Measurements from ENCODE around the gene FNIP2. TPM values are rescaled to one million over a fixed set of nuclear protein-coding genes. Genes with fewer than 3 reads are reported as not detected.
A peak's percentile ranks its signal among the peaks of the same experiment; 100 is the strongest.

The FNIP2 gene
- total RNA-seq, 2 donors from 2014 or later = 31.1 to 39.8 TPM

DNA sequence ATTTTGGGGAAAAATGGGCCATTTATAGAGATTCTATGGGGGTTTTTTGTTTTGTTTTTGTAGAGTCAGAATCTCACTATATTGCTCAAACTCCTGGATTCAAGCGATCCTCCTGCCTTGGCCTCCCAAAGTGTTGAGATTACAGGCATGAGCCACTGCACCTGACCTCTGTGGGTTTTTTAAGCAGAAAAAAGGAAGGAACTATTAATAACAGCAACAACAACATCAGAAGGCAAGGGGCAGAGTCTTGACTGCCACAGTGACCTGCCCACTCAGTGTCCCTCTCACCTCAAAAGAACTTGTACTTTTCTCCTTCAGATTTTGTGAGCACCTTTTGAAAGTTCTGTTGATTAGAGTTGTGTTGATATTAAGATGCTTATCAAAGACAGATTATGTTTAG, 48.1 kb downstream of the FNIP2 start:
- TF ChIP-seq, protein P1, sequence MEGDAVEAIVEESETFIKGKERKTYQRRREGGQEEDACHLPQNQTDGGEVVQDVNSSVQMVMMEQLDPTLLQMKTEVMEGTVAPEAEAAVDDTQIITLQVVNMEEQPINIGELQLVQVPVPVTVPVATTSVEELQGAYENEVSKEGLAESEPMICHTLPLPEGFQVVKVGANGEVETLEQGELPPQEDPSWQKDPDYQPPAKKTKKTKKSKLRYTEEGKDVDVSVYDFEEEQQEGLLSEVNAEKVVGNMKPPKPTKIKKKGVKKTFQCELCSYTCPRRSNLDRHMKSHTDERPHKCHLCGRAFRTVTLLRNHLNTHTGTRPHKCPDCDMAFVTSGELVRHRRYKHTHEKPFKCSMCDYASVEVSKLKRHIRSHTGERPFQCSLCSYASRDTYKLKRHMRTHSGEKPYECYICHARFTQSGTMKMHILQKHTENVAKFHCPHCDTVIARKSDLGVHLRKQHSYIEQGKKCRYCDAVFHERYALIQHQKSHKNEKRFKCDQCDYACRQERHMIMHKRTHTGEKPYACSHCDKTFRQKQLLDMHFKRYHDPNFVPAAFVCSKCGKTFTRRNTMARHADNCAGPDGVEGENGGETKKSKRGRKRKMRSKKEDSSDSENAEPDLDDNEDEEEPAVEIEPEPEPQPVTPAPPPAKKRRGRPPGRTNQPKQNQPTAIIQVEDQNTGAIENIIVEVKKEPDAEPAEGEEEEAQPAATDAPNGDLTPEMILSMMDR (IDR thresholded peaks at IDR 0.05) = no peak
- TF ChIP-seq POLR2AphosphoS5 (IDR thresholded peaks at IDR 0.05) (no peak), POLR2A (IDR thresholded peaks at IDR 0.05) (no peak)
- no peak overlapping the region for H3K27ac ChIP-seq
- H3K4me1 ChIP-seq (replicated peaks) = peaks cover 7% of the 10 kb centered on the region
- H3K27me3 ChIP-seq (replicated peaks; ENCODE audit: insufficient read depth) = no peaks in the 10 kb centered on the region
- no peak for DNase-seq (ENCODE audit: low spot score)
- WGBS = 89% methylated on average over 1 of the region's 1 CpG
- H3K9me3 ChIP-seq = no peaks in the 10 kb centered on the region
- H3K4me3 ChIP-seq = no peak overlapping the region
- H3K36me3 ChIP-seq = no peaks in the 10 kb centered on the region
- intact Hi-C loops (cut with DNase I) = no loop called here

DNA sequence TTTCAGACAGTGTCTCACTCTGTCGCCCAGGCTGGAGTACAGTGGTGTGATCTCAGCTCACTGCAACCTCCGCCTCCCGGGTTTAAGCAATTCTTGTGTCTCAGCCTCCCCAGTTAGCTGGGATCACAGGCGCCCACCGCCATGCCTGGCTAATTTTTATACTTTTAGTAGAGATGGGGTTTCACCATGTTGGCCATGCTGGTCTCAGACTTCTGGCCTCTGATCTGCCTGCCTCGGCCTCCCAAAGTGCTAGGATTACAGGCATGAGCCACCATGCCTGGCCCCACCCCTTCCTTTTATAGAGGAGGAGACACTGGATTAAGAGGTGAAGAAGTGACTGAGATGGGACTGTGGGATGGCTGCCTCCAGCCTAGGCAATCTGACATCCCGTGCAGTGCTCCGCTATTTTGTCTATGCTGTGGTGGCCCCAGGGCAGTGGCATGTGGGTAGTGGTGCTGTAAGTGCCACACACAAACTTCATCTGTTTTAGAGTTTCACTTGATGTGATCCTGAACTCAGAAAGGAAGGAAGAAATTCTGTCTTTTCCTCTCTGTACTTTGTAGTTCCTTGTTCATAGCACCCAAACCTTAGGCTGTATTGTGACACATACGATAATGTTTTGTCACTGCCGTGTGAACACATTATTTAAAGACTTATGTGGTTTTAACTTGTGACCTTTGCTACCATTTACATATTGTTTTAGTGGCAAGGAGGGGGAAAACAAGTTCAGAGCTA, 48.9 kb downstream of the FNIP2 start:
- Histone ChIP-seq H3K27me3 (replicated peaks; ENCODE audit: insufficient read depth) (no peaks in the 10 kb centered on the region), H3K27ac (no peak overlapping the region), H3K4me3 (no peak overlapping the region), H3K9me3 (no peaks in the 10 kb centered on the region), H3K36me3 (no peaks in the 10 kb centered on the region), H3K4me1 (replicated peaks) (peaks cover 6% of the 10 kb centered on the region)
- TF ChIP-seq, protein P1 (IDR thresholded peaks at IDR 0.05) = no peak
- DNase-seq (ENCODE audit: low spot score) = no peak
- 92% methylated on average over 10 of the region's 10 CpGs for WGBS
- intact Hi-C loops (cut with DNase I) = no loop called here

DNA sequence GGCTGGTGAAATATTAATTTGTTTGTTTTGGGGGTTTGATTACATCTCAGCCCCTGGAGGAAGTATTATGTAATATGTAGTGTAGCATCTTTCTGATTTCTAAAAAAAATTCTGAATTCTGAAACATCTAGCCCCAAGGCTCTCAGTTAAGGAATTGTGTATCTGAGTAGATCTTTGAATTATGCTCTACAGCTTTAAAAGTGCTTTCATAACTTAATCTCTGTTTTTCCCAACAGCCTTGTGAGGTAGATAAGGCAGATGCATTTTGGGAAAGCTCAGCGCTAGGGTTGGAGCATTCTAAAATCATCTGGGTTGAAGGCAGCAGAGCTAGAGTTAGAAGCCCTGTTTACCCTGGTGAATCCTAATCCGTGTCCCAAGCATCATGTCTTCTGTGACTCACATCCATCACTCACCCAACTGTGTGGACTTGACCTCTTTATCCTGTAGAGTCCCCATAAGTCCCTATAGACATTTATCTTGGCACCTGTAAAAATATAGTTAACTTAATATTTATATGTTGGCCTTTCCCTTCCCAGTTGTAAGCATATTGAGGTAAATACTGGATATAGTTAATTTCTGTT, 49.8 kb downstream of the FNIP2 start:
- Histone ChIP-seq H3K27ac (no peak overlapping the region), H3K36me3 (no peaks in the 10 kb centered on the region), H3K4me1 (replicated peaks) (peaks cover 12% of the 10 kb centered on the region), H3K9me3 (no peaks in the 10 kb centered on the region), H3K4me3 (no peak overlapping the region), H3K27me3 (replicated peaks; ENCODE audit: insufficient read depth) (no peaks in the 10 kb centered on the region)
- 97% methylated on average over 2 of the region's 2 CpGs for WGBS
- no peak for DNase-seq (ENCODE audit: low spot score)
- intact Hi-C loops (cut with DNase I) = no loop called here
- TF ChIP-seq, protein P1 (IDR thresholded peaks at IDR 0.05) = no peak
- TF ChIP-seq POLR2A (IDR thresholded peaks at IDR 0.05) (no peak), POLR2AphosphoS5 (IDR thresholded peaks at IDR 0.05) (no peak)

DNA sequence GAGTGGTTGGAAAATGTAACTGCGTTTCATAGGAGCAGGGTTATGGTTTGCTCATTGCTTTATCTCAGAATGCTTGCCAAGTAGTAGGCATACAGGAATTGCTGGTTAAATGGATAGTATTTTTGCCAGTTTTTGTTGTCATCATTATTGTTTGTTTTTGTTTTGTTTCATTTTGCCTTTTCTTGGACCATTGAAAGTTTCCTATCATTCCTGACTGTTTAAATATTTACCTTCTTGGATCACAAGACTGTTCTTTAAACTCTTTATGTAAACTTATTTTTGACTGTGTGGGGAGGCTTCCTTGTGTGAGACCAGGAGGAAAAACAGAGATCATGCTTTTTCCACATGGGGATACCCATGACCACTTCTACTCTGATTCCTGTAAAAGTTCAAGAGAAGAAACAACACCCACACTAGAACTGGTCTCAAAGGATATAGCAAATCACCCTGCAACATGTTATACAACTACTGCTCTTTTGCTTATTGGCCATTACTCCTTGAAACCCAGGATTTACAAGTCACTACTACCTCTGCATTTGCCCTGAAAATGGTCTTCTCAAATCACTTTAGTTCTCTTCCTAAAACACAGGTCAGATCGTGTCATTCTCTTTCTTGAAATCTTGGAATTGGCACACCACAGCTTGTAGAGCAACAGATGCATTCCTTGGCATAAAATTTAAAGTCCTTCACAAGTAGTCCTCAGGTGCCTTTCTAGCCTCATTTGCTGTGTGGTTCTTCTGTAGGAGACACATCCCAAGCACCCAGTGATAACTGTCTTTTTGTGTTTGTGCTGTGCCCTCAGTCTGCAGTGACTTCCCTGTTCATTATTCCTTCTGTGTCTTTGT, 51.3 kb downstream of the FNIP2 start:
- H3K27ac ChIP-seq = peak overlapping the region; percentile 40 to 70
- no peaks in the 10 kb centered on the region for H3K36me3 ChIP-seq
- no peaks in the 10 kb centered on the region for H3K9me3 ChIP-seq
- WGBS = 45% methylated on average over 2 of the region's 2 CpGs
- intact Hi-C loops (cut with DNase I) = no loop called here
- H3K4me1 ChIP-seq (replicated peaks) = peaks cover 25% of the 10 kb centered on the region
- DNase-seq (ENCODE audit: low spot score) = no peak
- TF ChIP-seq POLR2A (IDR thresholded peaks at IDR 0.05) (no peak), POLR2AphosphoS5 (IDR thresholded peaks at IDR 0.05) (no peak)
- TF ChIP-seq, protein P1 (IDR thresholded peaks at IDR 0.05) = no peak
- H3K27me3 ChIP-seq (replicated peaks; ENCODE audit: insufficient read depth) = no peaks in the 10 kb centered on the region
- no peak overlapping the region for H3K4me3 ChIP-seq

Data from prostate gland (tissue), 2 donors.